Umbilical cord (tissue), 2 donors: Measurements from ENCODE around the gene NMT1. TPM values are rescaled to one million over a fixed set of nuclear protein-coding genes. Genes with fewer than 3 reads are reported as not detected.
"Not testable (repeated sequence)": the region's sequence is repeated elsewhere in the genome, so short reads cannot be mapped to it uniquely, and the experiment has no call there.

Experiments used
- DNase-seq: peaks from one replicate; pipeline ENCODE4 v3.0.0-alpha.2; 2015; ENCODE audit warnings: low spot score
- total RNA-seq: library from RNA; depleted of rRNA; stranded (reverse); fragments of >200 nt; gene quantifications from one replicate; pipeline ENCODE4 v1.2.3, GENCODE V29; 2014; ENCODE audit warnings: low replicate concordance; ENCODE audit not compliant: insufficient read depth

The NMT1 gene
- total RNA-seq, 1 donor from 2014 or later, result 55.1 TPM

DNA sequence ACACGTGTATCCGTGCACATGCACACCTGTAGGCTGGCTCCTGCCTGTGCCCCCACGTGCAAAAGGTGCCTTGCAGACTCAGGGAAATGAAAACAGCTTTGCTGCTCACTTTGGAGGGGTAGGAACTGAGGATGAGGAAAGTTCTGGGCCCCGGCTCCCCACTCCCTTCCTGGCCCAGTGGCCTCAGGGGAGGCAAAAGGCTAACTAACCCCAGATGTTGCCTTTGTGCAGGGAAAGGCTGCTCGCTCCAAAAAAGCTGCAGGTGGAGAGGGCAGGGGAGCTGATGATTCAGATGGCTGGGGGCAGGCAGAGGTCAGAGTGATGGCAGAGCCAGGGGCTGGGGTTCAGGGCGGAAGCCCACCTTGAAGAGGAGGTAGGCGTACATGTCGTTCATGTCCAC, 58.8 kb downstream of the NMT1 start:
- no peak for DNase-seq

DNA sequence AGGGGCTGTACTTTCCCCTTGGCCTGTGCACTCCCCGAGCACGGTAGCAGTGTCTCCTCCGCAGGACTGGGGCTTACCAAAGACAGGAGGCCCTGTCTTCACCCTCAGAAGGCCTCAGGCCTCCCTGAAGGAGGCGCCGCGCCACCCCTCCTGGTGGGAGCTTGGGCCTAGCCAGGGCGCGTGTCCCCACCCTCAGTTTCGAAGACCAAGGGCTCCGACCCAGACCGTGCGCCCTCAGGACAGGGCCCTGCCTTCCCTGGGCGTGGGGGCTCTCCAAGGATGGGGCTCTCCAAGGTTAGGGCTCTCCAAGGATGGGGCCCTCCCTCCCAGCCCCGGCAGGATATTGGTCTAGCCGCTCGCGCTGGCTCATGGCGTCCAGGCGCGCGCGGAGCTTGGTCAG, 59.4 kb downstream of the NMT1 start:
- no peak for DNase-seq

DNA sequence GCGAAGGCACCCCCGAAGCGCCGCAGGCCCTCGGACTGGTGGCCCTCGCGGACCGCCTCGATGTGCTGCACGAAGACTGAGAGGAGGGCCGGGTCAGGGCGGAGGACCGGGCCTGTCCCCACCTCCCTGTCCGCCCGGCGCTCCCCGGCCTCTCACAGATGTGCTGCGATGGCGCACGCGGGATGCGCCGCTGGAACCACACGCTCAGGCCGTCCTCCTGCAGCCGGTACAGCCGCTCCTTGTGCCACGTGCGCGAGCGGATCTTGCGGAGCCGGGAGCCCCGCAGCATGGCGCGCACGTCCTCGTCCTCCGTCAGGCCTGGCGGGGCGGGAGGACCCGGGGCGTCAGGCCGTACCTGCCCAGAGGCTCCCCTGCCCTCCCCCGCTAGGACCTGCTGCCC, 59.9 kb downstream of the NMT1 start:
- no peak for DNase-seq

DNA sequence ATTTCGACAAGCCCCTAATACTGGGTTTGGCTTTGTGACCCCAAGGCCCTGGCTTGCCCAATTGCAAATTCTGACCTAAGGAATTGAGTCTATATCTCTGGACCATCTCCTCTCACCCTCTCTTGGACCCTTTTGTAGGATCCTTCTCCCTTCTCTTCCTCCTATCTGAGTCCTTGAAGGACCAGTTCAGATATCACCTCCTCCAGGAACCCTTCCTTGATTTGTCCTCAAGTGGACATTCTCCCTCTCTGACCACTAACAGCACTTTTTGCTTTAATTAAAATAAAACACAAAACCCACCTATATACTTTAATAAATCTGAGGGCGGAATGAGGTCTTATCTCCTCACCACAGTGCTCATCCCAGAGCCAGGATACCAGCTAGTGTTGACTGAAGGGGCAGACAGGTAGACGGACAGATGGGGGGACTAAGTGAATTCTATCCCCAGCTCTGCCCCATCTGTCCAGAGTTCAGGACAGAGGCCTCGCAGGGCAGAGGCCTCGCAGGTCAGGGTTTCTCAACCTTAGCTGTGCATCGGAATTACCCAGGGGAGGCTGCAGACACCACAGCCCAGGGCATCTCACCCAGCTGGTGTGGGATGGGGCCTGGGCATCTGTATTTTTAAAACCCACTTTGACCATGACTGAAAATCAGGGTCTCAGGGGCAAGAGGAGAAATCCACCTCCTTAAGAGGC, 62.1 kb downstream of the NMT1 start:
- no peak for DNase-seq

DNA sequence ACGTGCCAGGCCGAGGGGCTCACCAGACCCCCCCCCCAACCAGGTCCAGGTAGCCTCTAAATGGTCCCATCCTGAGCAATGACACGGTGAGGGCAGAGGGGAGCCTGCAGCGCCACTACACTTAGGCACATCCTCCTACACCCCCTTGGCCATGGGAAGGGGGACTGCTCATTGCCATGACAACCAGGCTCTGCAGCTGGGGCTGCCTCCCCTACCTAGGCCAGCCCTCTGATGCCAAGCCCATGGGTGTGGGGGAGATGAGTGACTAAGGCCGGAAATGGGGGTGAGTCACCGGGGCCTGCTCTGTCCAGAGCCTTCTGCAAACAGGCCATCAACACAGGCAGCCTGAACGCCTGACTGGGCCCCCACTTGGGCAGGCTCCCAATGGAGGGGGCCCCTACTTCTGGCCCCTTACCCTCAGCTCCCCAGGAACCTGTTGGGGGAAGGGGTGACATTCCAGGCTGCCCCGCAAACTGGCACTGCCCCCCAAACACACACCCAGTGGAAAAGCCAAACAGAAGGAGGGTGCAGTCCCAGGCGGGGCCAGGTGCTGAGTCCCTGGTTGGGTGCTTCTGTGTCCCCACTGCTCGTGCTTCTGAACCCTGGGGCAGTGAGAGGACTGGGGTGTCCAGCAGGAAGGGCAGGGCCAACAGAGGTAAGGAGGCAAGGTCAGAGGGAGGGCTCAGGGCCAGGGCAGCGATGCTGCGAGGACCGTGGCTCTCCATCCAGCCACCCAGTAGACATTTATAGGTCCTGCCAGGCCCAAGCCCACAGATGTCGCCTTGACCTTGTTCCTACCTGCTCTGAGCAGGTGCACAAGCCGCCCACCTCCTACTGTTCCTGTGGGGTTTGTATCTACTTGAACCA, 63.0 kb downstream of the NMT1 start:
- DNase-seq, result peak; percentile 87

DNA sequence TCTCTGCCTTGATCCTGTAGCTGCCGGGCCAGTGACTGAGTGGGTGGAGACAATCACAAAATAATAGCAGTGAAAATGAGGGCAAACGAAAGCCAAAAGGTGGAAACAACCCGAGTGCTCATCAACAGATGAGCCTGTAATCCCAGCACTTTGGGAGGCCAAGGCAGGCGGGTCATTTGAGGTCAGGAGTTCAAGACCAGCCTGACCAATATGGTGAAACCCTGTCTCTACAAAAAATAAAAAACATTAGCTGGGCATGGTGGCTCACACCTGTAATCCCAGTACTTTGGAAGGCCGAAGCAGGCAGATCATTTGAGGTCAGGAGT, 63.6 kb downstream of the NMT1 start:
- DNase-seq, result not testable (repeated sequence)

DNA sequence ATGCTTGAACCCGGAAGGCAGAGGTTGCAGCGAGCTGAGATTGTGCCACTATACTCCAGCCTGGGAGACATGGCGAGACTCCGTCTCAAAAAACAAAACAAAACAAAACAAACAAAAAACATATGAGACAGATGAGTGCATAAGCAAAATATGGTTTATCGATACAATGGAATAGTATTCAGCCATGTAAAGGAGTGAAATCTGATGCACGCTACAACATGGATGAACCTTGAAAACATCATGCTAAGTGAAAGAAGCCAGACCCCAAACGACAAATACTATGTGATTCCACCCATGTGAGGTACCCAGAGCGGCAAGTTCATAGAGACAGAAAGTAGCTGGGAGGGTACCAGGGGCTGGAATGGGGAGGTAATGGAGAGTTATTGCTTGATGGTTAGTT, 64.4 kb downstream of the NMT1 start:
- DNase-seq, result no peak

DNA sequence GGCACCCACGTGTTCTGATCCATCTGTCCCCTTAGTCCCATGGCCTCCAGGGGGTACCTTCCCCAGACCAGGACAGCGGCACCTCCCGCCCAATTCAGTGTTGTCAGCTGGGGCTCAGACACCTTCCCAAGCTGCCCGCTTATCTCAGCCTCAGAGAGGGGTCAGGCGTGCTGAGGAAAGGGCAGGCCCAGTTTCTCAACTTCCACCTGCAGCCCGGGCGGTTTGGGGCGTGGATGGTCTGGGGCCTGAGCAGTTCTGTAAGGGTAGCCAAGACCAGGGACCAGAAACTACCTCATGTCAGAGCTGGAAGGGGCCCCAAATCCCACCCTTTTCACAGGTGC, 66.1 kb downstream of the NMT1 start:
- DNase-seq, result no peak

DNA sequence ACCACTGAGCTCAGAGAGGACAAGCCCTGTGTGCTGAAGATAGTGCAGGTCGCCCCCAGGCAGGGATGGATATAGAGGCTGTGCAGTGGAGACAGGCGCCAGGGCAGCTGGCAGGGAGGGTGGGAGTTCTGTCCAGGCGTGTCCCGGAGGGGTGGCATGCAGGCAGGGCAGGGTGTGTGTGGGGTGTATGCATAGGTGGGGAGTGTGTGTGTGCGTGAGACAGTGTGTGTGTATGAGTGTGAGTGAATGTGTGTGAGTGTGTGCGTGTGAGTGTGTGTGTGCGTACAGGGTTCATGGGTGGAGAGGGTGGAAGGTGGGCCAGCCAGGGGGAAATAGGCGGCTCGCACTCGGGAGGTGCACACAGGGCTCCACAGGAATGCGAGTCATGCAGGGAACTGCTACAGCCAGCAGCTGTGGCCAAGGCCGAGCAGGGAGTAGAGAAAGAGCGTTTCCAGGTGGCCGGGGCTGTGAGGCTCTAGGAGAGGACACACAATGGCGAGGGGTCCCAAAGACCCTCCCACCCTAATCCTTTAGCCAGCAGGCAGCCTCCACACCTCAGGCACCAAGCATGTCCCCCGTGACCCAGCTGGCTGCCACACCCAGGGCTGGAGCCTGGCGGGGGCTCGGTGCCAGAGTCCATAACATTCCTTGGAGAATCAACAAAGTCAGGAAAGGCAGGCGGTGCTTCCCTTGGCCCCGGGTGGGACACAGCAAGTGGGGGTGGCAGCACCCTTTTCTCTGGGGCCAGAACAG, 66.6 kb downstream of the NMT1 start:
- DNase-seq, result peak; percentile 69

DNA sequence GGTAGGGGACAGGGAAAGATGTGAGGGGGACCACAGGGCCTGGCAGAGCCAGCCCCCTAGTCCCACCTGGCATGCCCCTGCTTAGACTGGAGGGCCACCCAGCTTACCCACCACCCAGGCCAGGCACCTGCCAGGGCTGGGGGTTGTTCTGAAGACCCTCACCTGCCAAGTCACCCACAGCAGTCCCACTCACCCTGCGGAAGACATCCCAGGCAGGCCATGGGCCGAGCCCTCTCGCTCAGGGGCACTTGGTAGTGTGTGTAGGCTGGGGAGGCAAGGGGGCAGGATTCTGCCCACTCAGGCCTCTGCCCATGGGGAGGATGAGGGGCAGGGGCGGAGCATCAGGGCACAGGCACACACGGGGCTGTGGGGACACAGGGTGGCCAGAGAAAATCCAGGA, 67.2 kb downstream of the NMT1 start:
- no peak for DNase-seq

DNA sequence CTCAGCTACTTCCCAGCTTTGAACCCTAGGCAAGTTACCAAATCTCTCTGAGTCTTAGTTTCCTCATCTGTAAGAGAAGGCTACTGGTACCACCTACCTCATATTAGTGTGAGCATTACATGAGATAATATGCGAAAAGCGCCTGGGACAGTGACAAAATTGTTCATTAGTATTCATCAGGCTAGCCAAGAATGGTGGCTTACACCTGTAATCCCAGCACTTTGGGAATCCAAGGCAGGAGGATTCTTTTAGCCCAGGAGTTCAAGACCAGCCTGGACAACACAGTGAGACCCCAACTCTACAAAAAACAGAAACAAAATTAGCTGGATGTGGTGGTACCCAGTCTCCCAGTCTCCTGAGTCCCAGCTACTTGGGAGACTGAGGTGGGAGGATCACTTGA, 67.9 kb downstream of the NMT1 start:
- DNase-seq, result no peak

DNA sequence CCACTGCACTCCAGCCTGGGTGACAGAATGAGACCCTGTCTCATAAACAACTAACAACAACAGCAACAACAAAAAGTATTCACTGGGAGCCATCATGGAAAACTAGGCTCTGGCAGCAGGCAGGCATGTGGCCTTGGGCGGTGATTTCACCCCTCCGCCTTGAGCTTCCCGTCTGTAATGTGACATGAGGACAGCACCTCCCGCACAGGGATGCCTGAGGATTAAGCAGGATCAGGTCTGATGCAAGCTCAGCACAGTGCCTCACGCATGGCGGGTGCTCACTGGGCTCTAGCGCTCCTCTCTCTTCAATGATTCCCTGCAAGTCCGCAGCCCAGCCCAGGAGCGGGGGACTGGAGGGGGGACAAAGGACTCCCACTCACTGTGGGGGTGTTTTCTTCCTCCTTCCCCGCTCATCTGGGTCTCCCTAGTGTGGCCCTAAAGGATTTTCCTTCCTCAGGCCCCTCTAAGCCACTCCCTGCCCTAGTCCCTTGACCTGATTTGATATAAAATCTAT, 68.4 kb downstream of the NMT1 start:
- peak; percentile 75 for DNase-seq

DNA sequence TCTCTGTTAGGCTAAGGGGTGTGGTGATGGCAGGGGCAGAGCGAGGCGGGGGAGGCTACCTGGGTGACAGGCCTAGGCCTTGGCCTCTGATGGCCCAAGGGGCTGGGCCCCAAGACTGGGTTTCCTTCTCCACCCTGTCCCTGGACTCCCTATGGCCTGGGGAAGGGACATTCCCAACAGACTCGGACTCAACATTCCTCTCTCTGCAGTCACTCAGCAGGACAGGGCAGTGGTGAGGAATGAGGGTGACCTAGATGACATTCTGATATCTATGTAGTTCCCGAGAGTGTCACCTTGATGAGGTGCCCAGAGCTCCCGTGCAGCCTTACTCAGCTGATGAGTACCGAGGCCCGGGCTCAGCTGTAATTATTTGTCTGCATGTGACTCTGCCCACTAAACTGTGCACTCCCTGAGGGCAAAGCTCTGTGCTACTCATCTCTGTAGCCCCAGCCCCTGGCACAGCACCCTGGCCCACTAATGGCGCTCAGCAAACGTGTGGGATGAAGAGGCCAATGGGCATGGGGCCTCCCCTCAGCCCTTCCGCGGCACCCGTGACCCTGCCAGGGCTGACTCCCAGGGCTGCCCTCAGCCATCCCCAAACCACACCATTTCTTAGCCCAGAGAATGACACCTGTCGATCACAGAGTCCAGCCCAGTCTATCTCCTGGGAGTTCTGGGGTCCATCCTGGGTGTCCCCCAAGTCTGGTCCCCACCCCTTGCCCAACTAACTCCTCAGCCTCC, 69.0 kb downstream of the NMT1 start:
- no peak for DNase-seq

DNA sequence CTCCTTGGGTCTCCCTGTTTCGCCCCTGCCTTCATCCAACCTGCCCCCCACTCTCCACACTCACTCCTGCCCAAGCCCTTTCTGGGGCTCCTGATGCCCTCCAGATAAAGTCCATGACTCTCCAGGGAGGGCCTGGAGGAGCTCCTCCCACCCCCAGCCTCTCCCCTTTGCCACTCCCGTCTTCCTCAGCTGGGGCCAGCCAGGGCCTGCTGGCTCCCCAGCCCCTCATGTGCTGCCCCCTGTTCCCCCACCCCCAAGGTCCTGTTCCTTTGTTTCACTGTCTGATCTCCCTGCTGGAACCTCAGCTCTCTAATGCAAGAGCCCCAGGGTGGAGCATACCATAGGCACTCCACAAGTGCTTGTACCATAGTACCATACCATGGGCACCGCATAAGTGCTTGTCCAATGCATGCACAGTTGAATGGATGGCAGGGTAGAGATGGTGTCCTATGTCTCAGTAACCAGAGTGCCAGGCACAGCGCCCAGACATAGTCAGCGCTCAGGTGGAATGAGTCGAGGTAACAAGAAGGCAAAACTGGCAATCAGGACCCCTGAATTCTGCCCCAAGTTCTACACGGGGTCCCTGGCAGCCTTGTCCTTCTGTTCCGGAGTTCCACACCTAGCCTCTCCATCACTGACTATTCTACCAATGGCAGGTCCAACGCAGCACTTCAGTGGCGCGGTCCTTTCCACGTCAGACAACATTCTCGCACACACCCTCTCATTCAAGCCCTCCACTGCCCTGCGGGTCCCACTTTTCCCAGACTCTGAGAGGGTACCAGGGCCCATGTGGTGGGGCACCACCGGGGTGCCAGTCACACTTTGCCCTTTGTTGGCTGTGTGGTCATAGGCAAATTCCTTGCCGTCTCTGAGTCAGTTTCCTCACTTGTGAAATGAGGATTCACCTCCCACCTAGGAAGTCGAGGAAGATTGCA, 69.8 kb downstream of the NMT1 start:
- DNase-seq, result no peak

DNA sequence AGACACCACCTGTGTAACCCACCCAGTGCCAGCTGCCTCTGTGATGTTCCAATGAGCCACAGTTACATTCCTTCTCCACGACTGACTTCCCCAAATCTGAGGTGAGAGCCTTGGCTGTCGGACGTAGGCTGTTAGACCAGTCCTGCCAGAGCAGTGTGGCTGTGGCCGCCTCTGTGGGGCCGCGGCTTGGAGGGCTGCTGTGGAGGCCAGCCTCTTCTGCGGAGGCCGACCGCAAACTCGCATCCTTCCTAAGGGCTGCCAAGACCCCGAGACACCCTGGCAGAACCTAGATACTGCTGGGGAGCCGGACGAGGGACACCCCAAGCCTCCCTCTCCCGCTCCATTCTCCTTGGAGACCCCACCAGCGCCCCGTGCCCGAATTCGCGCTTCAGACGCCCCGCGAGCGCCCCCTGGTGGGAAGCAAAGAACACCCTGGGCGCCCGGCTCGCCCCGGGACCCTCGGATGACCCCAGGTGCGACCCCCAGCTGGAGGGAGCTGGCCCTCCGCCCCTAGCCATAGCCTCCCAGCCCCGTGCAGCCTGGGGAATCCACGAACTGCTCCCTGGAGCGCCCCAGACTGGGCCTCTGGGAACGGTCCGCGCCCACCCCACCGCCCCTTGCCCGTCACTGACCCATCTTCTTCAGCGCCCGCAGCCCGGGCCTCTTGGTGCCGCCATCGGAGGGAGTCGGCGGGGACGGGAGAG, 70.7 kb downstream of the NMT1 start:
- DNase-seq, result peak; percentile 49

DNA sequence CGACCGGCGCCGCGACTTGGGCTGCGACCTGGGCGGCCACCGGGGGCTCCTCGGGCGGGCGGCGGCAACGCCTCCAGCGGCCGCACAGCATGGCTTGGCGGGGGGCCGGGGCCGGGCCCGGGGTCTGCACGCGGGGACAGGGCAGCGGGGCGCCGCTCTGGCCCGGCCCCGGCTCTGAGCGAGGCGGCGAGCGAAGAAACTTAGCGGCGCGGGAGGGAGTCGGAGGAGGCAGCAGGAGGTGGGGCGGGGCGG, 71.1 kb downstream of the NMT1 start, which contains the start of gene PLCD3:
Gene PLCD3 (minus strand): TSS at position 196 of the 252 bp plus-strand sequence. CDS start 105 bp downstream, at position 91.
- no peak for DNase-seq

DNA sequence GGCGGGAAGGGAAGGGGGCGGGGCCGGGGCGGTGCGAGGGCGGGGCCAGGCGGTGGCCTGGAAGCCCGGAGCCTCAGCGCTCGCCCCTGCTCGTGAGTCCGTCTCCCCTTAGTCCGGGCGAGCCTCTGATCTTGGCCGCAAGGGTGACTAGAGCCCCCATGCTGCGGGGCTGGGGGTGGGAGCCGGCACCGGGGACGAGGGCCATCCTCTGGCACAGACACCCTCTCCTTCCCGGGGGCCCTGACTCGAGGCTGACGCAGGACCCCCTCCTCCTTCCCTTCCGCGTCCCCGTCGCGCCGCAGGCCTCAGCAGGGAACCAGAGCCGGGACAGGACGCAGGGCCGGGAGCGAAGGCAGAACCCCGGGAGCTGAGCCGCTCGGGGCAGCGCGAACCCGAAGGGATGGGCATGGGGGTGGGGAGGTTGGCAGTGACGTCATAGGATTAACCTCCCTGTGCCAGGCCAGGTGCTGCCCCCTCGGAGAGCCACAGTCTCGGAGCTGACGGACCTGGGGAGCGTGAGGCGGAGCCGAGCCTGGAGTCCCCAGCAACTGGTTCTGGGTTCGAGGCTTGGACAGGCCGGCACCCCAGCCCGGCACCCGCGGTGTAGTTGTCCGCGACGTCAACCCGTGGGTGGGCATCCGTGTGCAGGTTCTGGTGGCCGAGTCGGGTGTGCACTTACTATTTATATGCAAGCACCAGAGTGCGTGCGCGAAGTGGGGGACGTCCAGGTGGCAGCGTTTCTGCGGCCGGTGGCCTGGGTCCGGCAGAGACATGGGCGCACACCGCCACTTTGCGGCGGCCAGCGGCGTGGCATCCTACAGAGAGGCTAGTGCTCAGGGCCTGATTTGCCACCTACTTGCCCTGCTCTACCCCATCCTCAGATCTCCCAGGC, 71.7 kb downstream of the NMT1 start:
- peak; percentile 80 for DNase-seq

DNA sequence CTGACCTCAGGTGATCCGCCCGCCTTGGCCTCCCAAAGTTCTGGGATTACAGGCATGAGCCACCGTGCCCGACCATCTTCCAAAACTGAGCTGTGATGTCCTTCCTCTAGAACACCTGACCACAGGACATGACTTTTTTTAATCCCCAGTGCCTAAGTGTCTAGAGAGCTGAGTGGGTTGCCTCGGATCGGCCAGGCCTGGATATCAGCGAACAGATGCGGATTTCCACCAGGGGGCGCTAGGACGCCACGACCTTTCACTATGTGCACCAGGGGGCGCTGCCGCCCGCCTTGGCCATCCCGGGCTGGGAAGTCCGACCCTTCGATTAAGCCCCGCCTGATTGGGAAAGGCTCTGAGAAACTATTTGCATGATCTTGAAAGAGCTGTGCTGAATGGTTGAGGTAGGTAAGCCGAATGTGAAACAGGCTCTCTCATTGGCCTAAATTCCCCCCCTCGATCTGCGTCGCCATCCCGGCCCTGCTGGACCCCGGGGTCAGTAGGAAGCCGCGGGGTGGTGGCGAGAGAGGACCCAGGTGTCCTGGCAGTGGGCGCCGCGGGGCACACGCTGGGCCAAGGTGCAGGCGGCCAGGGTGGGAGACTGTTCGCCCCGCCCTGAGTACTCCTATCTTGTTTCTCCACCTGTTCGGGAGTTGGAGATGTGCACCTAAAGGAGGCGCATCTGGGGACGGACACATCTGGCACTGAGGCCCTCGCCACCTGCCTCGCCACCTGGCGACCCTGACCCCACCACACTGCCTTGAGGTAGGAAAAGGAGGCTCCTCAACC, 74.3 kb downstream of the NMT1 start, which contains the start of gene ACBD4:
Gene ACBD4 (plus strand): TSS at position 496 of the 786 bp plus-strand sequence. CDS start 458 bp downstream, outside the sequence.
- peak; percentile 99 for DNase-seq
